HG02840 (cell line): ENCODE results near the gene SLC35F4.

ENCODE experiments used
- ATAC-seq: cut with Tn5 transposase; IDR thresholded peaks from one replicate; pipeline ENCODE4 v1.9.1; 2021; ENCODE audit warnings: mild to moderate bottlenecking, moderate library complexity, moderate number of reproducible peaks; ENCODE audit not compliant: unreplicated experiment, low FRiP score

SLC35F4 gene

GRCh38 chr14:57851354-57851753 lies 14.5 kb downstream of the SLC35F4 start:
- ATAC-seq: no peak

DNA sequence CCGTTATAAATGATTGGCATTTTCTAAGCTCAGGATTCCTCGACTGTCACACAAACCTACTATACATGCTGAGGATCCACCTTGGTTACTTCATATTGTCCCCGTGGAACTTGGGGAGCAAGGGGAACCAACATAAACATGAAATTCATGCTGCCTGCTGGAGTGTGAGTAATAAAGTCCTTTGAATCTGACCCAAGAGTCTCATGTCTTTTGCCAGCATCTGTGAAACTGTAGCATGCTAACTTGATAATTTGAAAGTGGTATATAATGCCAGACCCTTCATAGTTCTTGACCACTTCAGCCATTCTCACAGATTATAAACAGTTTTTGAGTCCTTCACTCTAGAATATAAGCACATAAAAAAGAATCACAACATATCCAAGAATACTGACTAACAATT lies 17.1 kb downstream of the SLC35F4 start:
- no peak for ATAC-seq

DNA sequence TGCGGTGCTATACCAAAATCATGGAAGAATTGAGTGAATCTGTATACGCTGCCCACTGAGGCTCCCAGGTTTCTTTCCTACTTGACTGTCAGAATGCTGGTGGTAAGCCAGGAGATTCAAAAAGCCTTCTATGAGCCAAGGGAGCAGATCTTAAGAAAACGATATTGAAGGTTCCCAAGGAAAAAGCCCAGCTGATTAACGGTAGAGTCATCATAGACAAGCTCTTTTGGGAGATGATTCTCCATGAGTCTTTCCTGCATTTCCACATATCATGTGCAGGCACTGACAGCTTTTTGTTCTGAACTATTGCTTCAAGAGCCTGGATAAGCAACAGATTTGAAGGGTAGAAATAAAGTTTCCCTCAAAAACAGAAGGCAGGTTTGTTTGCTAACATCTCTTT lies 17.5 kb downstream of the SLC35F4 start:
- no peak for ATAC-seq

- ATAC-seq: no peak
Measured at GRCh38 chr14:57847706-57848105, 18.2 kb downstream of the SLC35F4 start.

- ATAC-seq: no peak
Measured at GRCh38 chr14:57847096-57847495, 18.8 kb downstream of the SLC35F4 start.

DNA sequence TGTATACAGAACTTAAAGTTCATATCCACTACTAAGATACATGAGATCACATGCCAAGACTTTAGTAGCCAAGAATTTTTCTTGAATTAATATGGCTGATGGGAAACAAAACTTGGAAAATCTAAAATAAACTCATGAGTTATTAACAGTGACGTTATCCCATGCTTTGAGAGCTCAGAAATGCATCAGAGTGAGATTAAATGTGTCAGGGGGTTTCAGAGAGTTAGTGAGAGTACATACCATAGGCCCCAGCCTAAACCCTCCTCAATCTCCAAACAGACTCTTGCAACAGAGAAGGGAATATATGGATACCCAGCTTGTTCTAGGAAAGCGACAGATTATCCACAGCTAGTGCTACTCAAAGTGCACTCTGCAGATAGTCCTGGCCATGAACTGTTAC lies 19.3 kb downstream of the SLC35F4 start:
- no peak for ATAC-seq

DNA sequence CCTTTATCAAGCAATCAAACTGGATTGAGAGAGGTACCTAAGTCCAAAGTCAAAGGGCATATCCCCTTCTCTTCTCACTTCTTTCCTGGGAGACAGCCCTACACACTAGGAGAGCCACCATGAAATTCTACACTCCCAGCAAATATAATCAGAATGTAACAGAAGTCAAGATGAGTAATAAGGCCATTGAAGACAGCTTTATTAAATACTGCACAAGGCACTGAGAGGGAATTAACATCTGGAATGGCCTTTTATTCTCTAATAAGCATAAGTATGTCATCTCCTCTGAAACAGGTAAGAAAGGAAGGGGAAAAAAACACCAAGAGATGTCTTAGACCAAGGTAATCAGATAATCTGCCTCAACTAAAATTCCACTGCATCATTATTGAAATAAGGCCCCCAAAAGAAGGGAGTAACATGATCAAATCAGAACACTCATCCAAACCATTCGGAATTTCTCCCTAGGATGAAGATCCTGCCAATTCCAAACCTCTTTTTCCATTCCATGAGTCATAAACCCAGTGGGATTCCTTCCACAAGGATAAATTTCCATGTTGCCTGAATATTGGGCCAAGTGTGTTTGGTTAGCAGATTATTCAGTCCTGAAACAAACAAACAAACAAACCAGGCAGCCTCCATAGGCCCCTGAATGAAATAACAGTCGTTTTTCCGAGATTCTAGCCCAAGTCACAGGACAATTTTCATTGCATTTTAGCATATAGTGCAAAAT lies 19.9 kb downstream of the SLC35F4 start:
- ATAC-seq: no peak

GRCh38 chr14:57845316-57845715 lies 20.6 kb downstream of the SLC35F4 start:
- no peak for ATAC-seq

- no peak for ATAC-seq
Measured at GRCh38 chr14:57837267-57837666, 28.6 kb downstream of the SLC35F4 start.

DNA sequence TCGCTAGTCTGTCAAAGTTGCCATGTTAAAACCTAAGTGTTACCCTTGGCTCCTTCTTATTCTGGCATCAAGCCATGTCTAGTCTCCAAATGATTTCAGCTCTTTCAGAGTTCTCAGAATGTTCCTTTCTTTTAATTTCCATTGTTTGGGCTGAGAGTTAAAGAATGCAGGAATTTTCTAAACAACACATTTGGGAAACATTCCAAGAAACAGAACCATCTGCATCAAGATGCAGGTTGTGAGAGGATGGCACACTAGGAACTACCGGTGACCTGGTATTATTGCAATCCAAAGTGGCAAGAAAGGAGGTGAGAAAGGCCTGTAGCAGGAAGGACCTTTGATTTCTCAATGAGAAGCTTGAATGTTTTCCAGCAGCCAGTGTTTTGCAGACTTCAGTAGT lies 30.1 kb downstream of the SLC35F4 start:
- no peak for ATAC-seq

DNA sequence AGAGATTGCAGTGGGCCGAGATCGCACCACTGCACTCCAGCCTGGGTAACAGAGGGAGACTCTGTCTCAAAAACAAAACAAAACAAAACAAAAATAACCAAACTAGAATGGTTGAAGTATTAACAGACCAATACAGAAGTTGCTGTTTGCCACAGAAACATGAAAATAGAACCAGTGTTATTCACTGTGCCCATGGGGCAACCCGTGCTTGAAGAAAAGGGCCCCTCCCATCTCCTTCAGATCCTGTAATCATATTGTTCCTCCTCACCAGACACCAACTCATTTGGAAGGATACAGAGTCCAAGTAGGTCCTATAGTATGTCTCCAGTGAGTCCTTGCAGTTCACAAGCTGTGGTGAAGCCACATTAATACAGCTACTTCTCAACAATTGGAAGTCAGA lies 30.9 kb downstream of the SLC35F4 start:
- ATAC-seq: no peak

- ATAC-seq: no peak
Measured at GRCh38 chr14:57834001-57834598, 31.8 kb downstream of the SLC35F4 start.

GRCh38 chr14:57833323-57833722 lies 32.6 kb downstream of the SLC35F4 start:
- no peak for ATAC-seq

DNA sequence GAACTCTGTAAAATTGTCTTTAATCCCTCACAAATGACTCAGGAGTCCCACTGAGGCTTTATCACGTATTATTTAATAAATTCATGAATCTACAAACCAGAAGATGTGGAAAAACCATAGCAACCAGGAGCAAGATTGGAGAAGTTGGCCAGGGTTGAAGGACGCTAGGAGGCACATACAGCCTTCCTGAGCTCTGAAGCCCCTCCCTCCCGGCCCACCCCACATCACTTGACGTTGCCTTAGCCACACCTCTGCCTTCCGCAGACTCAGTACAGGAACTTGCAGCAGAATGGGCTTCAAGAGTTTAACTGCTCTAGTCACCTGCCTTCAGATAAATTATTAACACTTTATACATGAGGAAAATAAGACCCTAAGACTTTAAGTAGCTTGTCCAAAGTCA lies 33.9 kb downstream of the SLC35F4 start:
- ATAC-seq: no peak

DNA sequence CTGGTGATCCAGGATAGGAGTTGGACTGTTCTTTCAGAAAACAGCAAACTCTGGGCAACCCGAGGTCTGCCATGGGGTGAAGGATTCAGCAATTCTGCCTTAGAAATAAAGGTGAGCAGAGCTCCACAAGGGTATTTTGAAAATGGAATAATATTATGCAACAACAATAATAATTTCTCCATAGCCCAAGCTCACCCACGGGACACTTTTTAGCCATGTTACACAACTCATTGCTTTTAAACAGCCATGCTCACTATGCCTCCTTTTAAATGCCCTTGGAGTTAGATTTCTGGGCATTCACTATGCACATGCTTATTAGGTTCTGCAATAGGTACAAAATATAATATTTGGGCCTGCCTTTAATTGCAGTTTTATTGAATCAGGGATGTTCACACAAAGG lies 37.2 kb downstream of the SLC35F4 start:
- no peak for ATAC-seq

DNA sequence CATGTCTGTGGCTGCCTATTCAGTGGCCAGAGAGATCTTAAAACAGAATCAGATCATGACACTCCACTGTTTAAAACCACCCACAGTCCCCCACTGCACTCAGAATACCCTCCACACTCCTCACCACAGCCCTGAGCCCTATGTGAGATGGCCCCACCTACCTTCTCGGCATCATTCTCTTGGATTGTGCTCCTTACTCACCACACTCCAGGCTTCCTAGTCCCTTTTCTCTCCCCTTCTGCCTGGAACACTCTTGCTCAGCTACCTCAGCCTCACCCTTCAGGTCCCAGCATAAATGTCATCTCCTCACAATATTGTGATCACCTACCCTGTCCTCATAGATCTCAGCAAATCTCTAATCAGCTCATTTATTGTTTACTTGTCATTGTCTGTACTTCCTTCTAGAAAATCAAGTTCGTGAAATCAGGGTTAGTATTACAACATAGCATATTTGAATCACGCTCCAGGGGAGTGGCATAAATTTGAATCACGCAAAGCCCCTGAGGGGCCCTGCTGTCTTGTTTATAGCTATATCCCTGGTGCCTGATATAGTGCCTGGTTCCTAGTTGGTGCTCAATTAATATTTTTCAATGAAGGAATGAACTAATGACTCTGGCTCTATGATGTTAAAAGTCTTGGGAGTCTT lies 42.8 kb downstream of the SLC35F4 start:
- no peak for ATAC-seq

- no peak for ATAC-seq
Measured at GRCh38 chr14:57822081-57822480, 43.8 kb downstream of the SLC35F4 start.

DNA sequence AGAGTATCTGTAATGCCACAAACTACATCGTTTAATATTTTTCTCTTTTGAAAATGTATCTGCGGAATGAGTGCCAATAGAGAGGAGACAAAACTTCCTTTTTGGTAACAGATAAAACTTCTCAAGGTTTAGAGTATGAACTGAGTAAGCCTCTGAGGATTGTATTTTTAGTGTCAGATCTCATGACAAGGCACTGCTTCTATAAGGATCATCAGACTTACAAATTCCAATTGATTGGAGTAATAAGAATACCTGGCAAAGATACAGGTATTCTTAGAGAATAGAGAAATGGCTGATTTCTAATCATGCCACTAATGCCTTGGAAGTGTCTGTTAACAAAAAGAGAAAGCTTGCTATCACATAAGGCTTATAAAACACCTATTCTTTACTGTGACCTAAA lies 45.3 kb downstream of the SLC35F4 start:
- no peak for ATAC-seq

GRCh38 chr14:57818511-57818910 lies 47.4 kb downstream of the SLC35F4 start:
- ATAC-seq: no peak

DNA sequence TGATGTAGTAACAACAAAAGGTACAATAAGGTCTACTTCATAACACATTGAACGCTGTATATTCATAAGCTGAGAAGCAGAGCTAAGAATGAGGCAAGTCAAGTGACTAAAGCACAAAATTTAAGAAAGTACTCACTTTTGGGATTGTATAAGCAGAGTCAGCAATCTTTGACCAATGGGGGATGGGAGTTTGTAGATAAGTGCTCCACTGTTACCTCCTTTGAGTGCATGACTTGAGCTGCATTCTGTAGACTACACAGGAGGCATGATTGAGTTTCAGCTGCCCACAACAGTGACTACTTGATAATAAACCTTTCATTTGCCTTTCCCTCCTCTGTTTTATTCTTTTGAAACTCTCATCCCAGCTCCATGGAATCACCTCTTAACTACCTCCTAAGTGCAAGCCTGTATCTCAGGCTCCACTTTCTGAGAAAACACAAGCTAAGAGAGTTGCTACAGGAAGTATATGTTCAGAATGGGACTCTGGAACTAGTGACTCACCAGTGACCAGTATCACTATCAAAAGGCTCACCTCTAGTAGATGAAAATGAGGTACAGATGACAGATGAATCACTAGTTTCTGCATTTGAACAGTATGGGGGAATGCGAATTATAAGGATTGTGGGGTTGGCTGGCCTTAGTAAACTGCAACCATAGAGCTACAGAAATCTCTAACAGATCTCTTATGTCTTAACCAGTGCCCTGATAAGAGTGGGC lies 49.2 kb downstream of the SLC35F4 start:
- no peak for ATAC-seq

DNA sequence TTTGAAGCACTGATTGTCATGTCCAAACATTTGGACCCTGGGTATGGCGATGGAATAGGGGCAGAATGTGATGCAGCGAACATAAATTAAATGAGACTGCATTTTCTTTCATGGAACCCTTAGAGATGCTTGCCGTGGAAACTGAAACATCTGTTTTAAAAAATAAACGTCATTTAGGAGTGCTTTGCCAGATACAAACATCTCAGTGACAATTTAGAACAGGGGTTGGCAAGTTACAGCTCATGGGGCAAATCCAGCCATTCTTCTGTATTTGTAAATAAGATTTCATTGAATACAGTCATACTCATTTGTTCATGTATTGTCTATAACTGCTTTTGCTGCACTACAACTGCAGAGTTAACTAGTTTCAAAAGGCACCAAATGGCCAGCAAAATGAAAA lies 51.2 kb downstream of the SLC35F4 start:
- ATAC-seq: no peak
